ENCODE data around the gene RRM1. TPM values are rescaled to one million over a fixed set of nuclear protein-coding genes. Genes with fewer than 3 reads are reported as not detected.

Gene RRM1
- total RNA-seq, 1 donor from 2014 or later, result 50.8 TPM

DNA sequence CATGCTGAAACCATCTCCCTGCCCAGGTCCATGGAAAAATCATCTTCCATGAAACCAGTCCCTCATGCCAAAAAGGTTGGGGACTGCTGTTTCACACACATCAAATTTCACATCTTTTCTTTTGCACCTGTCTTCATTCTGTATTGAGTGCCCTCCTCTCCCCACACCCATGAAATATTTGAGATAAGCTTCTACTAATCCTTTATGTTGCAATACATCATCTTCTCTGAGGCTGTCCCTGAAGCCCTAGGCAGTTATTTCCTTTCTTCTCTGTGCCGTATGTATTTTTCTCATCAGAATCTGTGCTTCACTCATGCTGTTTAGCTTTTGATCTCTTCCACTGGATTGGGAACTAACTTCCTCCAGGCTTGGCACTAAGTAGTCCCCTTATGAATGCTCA lies 40.0 kb upstream of the RRM1 start:
- intact Hi-C loops (cut with DNase I), result no loop called here

GRCh38 chr11:4059424-4059823 lies 35.2 kb upstream of the RRM1 start:
- H3K9me3 ChIP-seq, result no peaks in the 10 kb centered on the region
- no peaks in the 10 kb centered on the region for H3K27me3 ChIP-seq
- H3K4me1 ChIP-seq, result peaks cover 26% of the 10 kb centered on the region
- DNase-seq (ENCODE audit: extremely low spot score in 2 of 2), result no peak
- no peak overlapping the region for H3K27ac ChIP-seq
- peaks cover 0 to 20% of the 10 kb centered on the region in 2 donors for H3K36me3 ChIP-seq
- intact Hi-C loops (cut with DNase I), result no loop called here
- TF ChIP-seq, protein P1, sequence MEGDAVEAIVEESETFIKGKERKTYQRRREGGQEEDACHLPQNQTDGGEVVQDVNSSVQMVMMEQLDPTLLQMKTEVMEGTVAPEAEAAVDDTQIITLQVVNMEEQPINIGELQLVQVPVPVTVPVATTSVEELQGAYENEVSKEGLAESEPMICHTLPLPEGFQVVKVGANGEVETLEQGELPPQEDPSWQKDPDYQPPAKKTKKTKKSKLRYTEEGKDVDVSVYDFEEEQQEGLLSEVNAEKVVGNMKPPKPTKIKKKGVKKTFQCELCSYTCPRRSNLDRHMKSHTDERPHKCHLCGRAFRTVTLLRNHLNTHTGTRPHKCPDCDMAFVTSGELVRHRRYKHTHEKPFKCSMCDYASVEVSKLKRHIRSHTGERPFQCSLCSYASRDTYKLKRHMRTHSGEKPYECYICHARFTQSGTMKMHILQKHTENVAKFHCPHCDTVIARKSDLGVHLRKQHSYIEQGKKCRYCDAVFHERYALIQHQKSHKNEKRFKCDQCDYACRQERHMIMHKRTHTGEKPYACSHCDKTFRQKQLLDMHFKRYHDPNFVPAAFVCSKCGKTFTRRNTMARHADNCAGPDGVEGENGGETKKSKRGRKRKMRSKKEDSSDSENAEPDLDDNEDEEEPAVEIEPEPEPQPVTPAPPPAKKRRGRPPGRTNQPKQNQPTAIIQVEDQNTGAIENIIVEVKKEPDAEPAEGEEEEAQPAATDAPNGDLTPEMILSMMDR (IDR thresholded peaks at IDR 0.05), result no peak
- no peak overlapping the region for H3K4me3 ChIP-seq

More for the DNA sequence above, 40.0 kb upstream of the RRM1 start:
- Histone ChIP-seq H3K9me3 (no peaks in the 10 kb centered on the region), H3K4me3 (no peak overlapping the region), H3K36me3 (peaks cover 0 to 4% of the 10 kb centered on the region in 2 donors), H3K27me3 (no peaks in the 10 kb centered on the region), H3K4me1 (peaks cover 22% of the 10 kb centered on the region), H3K27ac (no peak overlapping the region)
- TF ChIP-seq, protein P1 (IDR thresholded peaks at IDR 0.05), result no peak
- TF ChIP-seq POLR2A (IDR thresholded peaks at IDR 0.05) (no peak), POLR2AphosphoS5 (IDR thresholded peaks at IDR 0.05; ENCODE audit: insufficient read depth in 1 of 2, low read depth in 1 of 2) (no peak)
- no peak for DNase-seq (ENCODE audit: extremely low spot score in 2 of 2)

DNA sequence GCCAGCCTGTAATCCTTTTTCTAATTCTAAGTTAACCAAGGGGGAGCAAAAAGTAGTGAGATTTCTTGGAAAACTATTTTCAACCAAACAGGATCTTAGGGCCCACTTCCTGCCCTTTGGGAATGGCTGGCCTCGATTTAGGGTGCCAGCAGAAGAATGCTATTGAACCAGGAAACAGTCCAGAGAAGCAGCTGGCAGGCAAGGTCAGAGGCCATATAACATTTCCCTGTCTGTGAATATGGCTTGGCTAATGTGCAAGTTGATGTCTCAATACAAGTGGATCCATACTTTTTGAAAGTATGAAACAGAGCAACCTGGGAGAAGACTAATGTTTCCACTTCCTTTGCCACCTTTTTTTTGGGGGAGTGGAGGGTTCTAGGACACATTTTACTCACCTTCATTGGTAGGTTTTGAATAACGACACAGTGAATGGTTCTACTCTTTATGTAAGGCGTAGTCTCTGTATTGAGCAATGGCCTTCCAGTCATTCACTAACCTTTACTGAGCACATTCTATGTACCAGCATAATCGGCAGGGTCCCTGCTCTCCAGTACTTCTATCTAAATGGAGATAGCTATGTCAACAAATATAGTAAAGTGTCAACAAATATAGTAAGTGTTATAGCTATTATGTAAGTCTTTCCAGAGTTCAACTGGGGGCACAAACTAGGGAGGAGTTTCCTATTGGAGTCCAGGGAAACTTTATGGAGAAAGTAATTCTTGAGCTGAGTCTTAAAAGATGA lies 34.2 kb upstream of the RRM1 start:
- H3K4me1 ChIP-seq, result peaks cover 34% of the 10 kb centered on the region
- peaks cover 0 to 20% of the 10 kb centered on the region in 2 donors for H3K36me3 ChIP-seq
- H3K4me3 ChIP-seq, result no peak overlapping the region
- no peak overlapping the region for H3K27ac ChIP-seq
- intact Hi-C loops (cut with DNase I), result no loop called here
- DNase-seq (ENCODE audit: extremely low spot score in 2 of 2), result no peak
- H3K9me3 ChIP-seq, result no peaks in the 10 kb centered on the region
- no peak for TF ChIP-seq POLR2AphosphoS5 (IDR thresholded peaks at IDR 0.05; ENCODE audit: insufficient read depth in 1 of 2, low read depth in 1 of 2)
- no peak for TF ChIP-seq POLR2A (IDR thresholded peaks at IDR 0.05)
- TF ChIP-seq, protein P1 (IDR thresholded peaks at IDR 0.05), result no peak
- H3K27me3 ChIP-seq, result no peaks in the 10 kb centered on the region

DNA sequence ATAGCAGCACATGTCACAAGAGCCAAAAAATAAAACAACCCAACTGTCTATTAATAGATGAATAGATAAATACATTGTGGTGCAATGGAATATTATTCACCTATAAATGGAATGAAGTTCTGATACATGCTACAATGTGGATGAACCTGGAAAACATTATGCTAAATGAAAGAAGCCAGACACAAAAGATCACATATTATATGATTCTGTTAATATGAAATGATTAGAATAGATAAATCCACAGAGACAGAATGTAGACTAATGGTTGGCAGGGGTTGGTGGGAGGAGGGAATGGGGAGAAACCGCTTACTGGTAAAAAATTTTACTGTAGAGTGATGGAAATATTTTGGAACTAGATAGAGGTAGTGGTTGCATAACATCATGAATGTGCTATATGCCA lies 32.9 kb upstream of the RRM1 start:
- H3K27me3 ChIP-seq, result no peaks in the 10 kb centered on the region
- DNase-seq (ENCODE audit: extremely low spot score in 2 of 2), result no peak
- H3K4me1 ChIP-seq, result peaks cover 45% of the 10 kb centered on the region
- intact Hi-C loops (cut with DNase I), result no loop called here
- H3K27ac ChIP-seq, result no peak overlapping the region
- H3K9me3 ChIP-seq, result no peaks in the 10 kb centered on the region
- H3K36me3 ChIP-seq, result peaks cover 0 to 20% of the 10 kb centered on the region in 2 donors
- no peak overlapping the region for H3K4me3 ChIP-seq
- TF ChIP-seq, protein P1 (IDR thresholded peaks at IDR 0.05), result no peak

- Histone ChIP-seq H3K9me3 (no peaks in the 10 kb centered on the region), H3K36me3 (peaks cover 0 to 20% of the 10 kb centered on the region in 2 donors), H3K4me1 (peaks cover 34% of the 10 kb centered on the region), H3K4me3 (no peak overlapping the region), H3K27ac (no peak overlapping the region), H3K27me3 (no peaks in the 10 kb centered on the region)
- TF ChIP-seq, protein P1 (IDR thresholded peaks at IDR 0.05), result no peak
- TF ChIP-seq POLR2AphosphoS5 (IDR thresholded peaks at IDR 0.05; ENCODE audit: insufficient read depth in 1 of 2, low read depth in 1 of 2), result no peak
- no peak for TF ChIP-seq POLR2A (IDR thresholded peaks at IDR 0.05)
- no peak for DNase-seq (ENCODE audit: extremely low spot score in 2 of 2)
- intact Hi-C loops (cut with DNase I), result no loop called here
Measured at GRCh38 chr11:4063348-4063747, 31.3 kb upstream of the RRM1 start.
